BE2C (cell line): ENCODE measurements around the gene PRSS38.

ENCODE experiments used
- DNase-seq: peaks from one replicate; pipeline ENCODE4 v3.0.0-alpha.2; 2020
- H3K27me3 ChIP-seq: fragments of 250-450 bp; sonication (Bioruptor Pico); 2 replicates; pipeline ENCODE4 v1.5.1; 2020; ENCODE audit warnings: mild to moderate bottlenecking
- H3K36me3 ChIP-seq: fragments of 250-450 bp; sonication (Bioruptor Pico); 2 replicates; pipeline ENCODE4 v1.5.1; 2020; ENCODE audit warnings: mild to moderate bottlenecking
- H3K4me1 ChIP-seq: fragments of 250-450 bp; sonication (Bioruptor Pico); 2 replicates; pipeline ENCODE4 v1.5.1; 2020
- H3K4me3 ChIP-seq: 2 replicates; pipeline ENCODE4 v1.5.1; 2011; ENCODE audit warnings: low read depth, low read length
- H3K9me3 ChIP-seq: fragments of 250-450 bp; sonication (Bioruptor Pico); 2 replicates; pipeline ENCODE4 v1.5.1; 2020
- CTCF ChIP-seq: IDR thresholded peaks from 2 replicates; pipeline ENCODE4 v1.5.1; 2012; ENCODE audit warnings: mild to moderate bottlenecking, low read depth, low read length

Gene PRSS38

DNA sequence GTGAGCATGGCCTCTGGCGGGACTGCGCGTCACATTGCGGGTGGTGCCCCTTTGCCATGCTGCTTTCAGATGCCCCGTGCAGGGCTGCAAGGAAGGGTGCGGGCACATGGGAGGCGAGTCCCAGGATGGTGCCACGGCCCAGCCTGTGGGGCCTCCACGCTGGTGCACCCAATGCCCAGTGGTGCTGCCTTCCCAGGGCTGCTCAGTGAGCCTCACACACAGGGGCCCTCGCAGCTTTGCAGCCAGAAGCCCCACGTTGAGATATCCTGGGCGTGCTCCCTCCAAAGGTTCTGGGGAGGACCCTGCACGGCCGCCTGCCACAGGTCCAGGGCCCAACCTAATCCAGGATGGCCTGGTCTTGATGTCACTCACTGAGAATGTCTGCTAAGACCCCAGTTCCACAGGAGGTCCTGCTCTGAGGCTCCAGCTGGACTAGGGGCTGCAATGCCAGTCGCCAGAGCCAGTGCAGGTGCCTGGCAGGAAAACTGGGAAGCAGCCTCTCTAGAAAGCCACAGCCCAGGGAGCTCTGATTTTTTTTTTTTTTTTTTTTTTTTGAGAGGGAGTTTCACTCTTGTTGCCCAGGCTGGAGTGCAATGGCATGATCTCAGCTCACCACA lies 34.1 kb upstream of the PRSS38 start:
- Histone ChIP-seq H3K4me3 (no peak overlapping the region), H3K27me3 (no peaks in the 10 kb centered on the region), H3K36me3 (no peaks in the 10 kb centered on the region), H3K9me3 (no peaks in the 10 kb centered on the region), H3K4me1 (no peaks in the 10 kb centered on the region)
- no peak for TF ChIP-seq CTCF
- no peak for DNase-seq

GRCh38 chr1:227782226-227782625 lies 33.2 kb upstream of the PRSS38 start:
- no peaks in the 10 kb centered on the region for H3K27me3 ChIP-seq
- no peaks in the 10 kb centered on the region for H3K36me3 ChIP-seq
- no peaks in the 10 kb centered on the region for H3K9me3 ChIP-seq
- no peak overlapping the region for H3K4me3 ChIP-seq
- no peak for DNase-seq
- H3K4me1 ChIP-seq, result no peaks in the 10 kb centered on the region
- TF ChIP-seq CTCF, result no peak

- no peaks in the 10 kb centered on the region for H3K27me3 ChIP-seq
- H3K4me3 ChIP-seq, result no peak overlapping the region
- DNase-seq, result no peak
- no peaks in the 10 kb centered on the region for H3K9me3 ChIP-seq
- H3K4me1 ChIP-seq, result no peaks in the 10 kb centered on the region
- no peaks in the 10 kb centered on the region for H3K36me3 ChIP-seq
- TF ChIP-seq CTCF, result no peak
Measured at GRCh38 chr1:227785094-227785804, 30.2 kb upstream of the PRSS38 start.

- DNase-seq, result no peak
- Histone ChIP-seq H3K4me3 (no peak overlapping the region), H3K36me3 (no peaks in the 10 kb centered on the region), H3K4me1 (no peaks in the 10 kb centered on the region), H3K9me3 (no peaks in the 10 kb centered on the region), H3K27me3 (no peaks in the 10 kb centered on the region)
- TF ChIP-seq CTCF, result no peak
Measured at GRCh38 chr1:227785805-227786671, 29.4 kb upstream of the PRSS38 start.

DNA sequence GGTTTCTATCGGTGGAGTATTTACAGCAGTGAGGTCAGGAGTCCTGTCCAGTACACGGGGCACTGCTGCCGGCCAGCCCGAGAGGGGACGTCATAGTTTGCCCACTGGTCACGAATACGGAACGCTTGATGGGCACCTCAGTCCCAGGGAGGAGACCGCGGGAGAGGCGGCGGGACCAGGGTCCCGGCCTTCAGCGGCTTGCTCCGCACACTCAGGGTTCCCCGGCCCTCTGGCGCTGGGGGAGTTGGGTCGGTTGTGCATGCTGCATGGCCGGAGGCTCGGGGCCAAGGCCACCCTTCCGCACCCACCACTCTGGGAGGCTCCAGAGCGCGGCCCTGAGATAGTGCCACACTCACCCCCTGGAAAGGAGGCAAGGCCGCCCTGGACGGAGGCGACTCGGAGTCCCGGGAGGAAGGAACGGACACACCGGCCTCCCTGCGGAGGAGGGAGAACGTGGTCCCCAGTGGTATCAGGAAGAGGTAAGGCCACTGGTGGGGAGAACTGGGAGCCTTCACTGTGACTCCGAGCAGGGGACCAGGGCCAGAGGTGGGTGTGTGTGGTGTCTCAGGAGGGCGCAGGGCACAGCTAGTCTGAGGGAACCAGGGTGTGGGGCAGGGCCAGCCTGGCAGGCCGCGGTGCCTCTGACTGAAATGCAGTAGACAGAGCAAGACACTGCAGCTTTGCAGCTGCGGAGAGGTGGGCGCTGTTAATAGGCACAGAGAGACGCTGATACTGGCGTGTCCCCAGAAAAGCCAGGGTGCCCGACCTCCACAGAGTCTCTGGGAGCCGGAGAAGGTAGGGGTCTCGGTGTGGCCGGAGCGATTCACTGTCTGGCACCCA lies 28.6 kb upstream of the PRSS38 start:
- no peak for TF ChIP-seq CTCF
- Histone ChIP-seq H3K27me3 (no peaks in the 10 kb centered on the region), H3K4me3 (no peak overlapping the region), H3K36me3 (no peaks in the 10 kb centered on the region), H3K4me1 (no peaks in the 10 kb centered on the region), H3K9me3 (no peaks in the 10 kb centered on the region)
- no peak for DNase-seq
